Calu3 (cell line): Measurements from ENCODE around the gene IL37. TPM values are rescaled to one million over a fixed set of nuclear protein-coding genes. Genes with fewer than 3 reads are reported as not detected.
"Not testable (repeated sequence)": the region's sequence is repeated elsewhere in the genome, so short reads cannot be mapped to it uniquely, and the experiment has no call there.

Experiments used
- BruUV-seq: library from RNA; stranded (reverse); fragments of 400-500 nt; replicated peaks from 2 replicates; lab custom pipeline; 2021; lab: Mats Ljungman, UMichigan
- CTCF ChIA-PET: fragments of 300-600 bp; sonication (Branson Sonifier 250); formaldehyde crosslinking; loops from one replicate; lab custom pipeline; 2022; ENCODE audit warnings: antibody characterized with exemption; lab: Charles Lee
- DNase-seq: peaks from one replicate; pipeline ENCODE4 v3.0.0; 2022
- H3K27ac Mint-ChIP-seq: one replicate; pipeline ENCODE4 v1.8.0; 2022; ENCODE audit warnings: mixed read lengths; ENCODE audit not compliant: unreplicated experiment
- H3K27me3 Mint-ChIP-seq: one replicate; pipeline ENCODE4 v1.8.0; 2022; ENCODE audit warnings: mixed read lengths; ENCODE audit not compliant: unreplicated experiment
- H3K36me3 Mint-ChIP-seq: one replicate; pipeline ENCODE4 v1.8.0; 2022; ENCODE audit warnings: mild to moderate bottlenecking, moderate library complexity, mixed read lengths; ENCODE audit not compliant: insufficient read depth, unreplicated experiment
- H3K4me1 Mint-ChIP-seq: one replicate; pipeline ENCODE4 v1.8.0; 2022; ENCODE audit warnings: mild to moderate bottlenecking, low read depth, mixed read lengths; ENCODE audit not compliant: unreplicated experiment
- H3K4me3 Mint-ChIP-seq: one replicate; pipeline ENCODE4 v1.8.0; 2022; ENCODE audit warnings: mild to moderate bottlenecking, low read depth, moderate library complexity, mixed read lengths; ENCODE audit not compliant: unreplicated experiment
- H3K9me3 Mint-ChIP-seq: one replicate; pipeline ENCODE4 v1.8.0; 2022; ENCODE audit warnings: low read depth, mixed read lengths; ENCODE audit not compliant: unreplicated experiment
- CTCF ChIP-seq: fragments of 200-600 bp; IDR thresholded peaks from one replicate; pipeline ENCODE4 v1.8.0; 2022; ENCODE audit warnings: antibody characterized with exemption; ENCODE audit not compliant: unreplicated experiment
- intact Hi-C: fragments of 100-400 bp; cut with micrococcal nuclease; formaldehyde crosslinking; loops from one replicate; pipeline ENCODE4 v1.10.0; 2022; ENCODE audit not compliant: unreplicated experiment
- total RNA-seq: library from RNA; stranded (reverse); gene quantifications from 2 replicates; pipeline ENCODE4 v1.2.3, GENCODE V29; 2022

Gene IL37
- total RNA-seq, 1 experiment from 2014 or later, result 2.0 TPM

DNA sequence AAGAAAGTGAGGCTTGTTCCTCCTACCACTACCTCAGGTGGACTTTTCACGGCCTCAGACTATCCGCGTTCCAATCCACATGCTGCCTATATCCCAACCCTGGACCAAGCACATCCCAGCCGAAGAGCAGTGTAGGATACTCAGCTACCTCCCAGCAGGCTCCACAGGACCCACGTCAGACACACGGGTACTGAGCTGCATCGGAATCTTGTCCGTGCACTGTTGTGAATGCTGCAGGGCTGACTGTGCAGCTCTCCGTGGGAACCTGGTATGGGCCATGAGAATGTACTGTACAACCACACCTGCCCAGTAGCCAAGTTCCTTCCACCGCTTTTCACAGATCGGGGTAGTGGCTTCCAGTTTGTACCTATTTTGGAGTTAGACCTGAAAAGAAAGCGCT is 22.3 kb downstream of the IL37 start:
- intact Hi-C loops, result no loop called here
- DNase-seq, result no peak
- no peak overlapping the region for H3K27ac Mint-ChIP-seq
- CTCF ChIA-PET, result no interaction called here
- peaks cover 32% of the 10 kb centered on the region for H3K4me1 Mint-ChIP-seq
- BruUV-seq, result no TSS peak
- peaks cover 12% of the 10 kb centered on the region for H3K36me3 Mint-ChIP-seq
- no peaks in the 10 kb centered on the region for H3K27me3 Mint-ChIP-seq
- no peaks in the 10 kb centered on the region for H3K9me3 Mint-ChIP-seq
- no peak overlapping the region for H3K4me3 Mint-ChIP-seq
- no peak for TF ChIP-seq CTCF

GRCh38 chr2:112934117-112934516 is 23.2 kb downstream of the IL37 start:
- H3K27me3 Mint-ChIP-seq, DNase-seq, BruUV-seq, H3K27ac Mint-ChIP-seq, H3K9me3 Mint-ChIP-seq, H3K4me3 Mint-ChIP-seq, intact Hi-C loops, CTCF ChIA-PET: not testable (repeated sequence)
- Mint-ChIP-seq H3K4me1 (peaks cover 41% of the 10 kb centered on the region), H3K36me3 (peaks cover 20% of the 10 kb centered on the region)

DNA sequence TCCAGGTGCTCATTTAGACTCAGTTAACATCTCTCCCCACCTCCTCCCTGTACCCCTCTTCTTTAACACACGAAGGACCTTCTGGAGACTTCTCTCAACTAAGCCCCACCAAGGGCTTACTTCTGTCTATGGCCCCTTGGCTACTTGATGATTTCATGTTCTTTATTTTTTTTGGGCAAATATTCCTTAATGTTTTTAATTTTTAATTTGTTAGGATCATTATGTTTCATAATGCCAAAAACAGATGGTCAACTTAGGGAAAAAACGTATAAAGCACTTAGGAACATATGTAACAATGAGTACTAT is 25.9 kb downstream of the IL37 start:
- CTCF ChIA-PET, result interaction anchor here (0.7 to 1.4 kb wide), 3 partner anchors 22 to 211 kb away, joined by 3 to 5 read pairs (median 3); no protein-coding TSS in a partner anchor
- TF ChIP-seq CTCF, result no peak
- Mint-ChIP-seq H3K27me3 (no peaks in the 10 kb centered on the region), H3K4me3 (no peak overlapping the region), H3K27ac (peak overlapping the region; percentile 80), H3K4me1 (peaks cover 62% of the 10 kb centered on the region), H3K9me3 (no peaks in the 10 kb centered on the region), H3K36me3 (peaks cover 23% of the 10 kb centered on the region)
- BruUV-seq, result no TSS peak
- intact Hi-C loops, result no loop called here
- no peak for DNase-seq

- peak; percentile 75 for DNase-seq
- BruUV-seq, result no TSS peak
- intact Hi-C loops, result no loop called here
- H3K27me3 Mint-ChIP-seq, result no peaks in the 10 kb centered on the region
- H3K27ac Mint-ChIP-seq, result peak overlapping the region; percentile 69
- H3K36me3 Mint-ChIP-seq, result peaks cover 23% of the 10 kb centered on the region
- peaks cover 75% of the 10 kb centered on the region for H3K4me1 Mint-ChIP-seq
- CTCF ChIA-PET, result no interaction called here
- H3K4me3 Mint-ChIP-seq, result peak overlapping the region; percentile 19
- no peak for TF ChIP-seq CTCF
- no peaks in the 10 kb centered on the region for H3K9me3 Mint-ChIP-seq
Measured at GRCh38 chr2:112938904-112939303, 27.9 kb downstream of the IL37 start.

- no TSS peak for BruUV-seq
- intact Hi-C loops, result no loop called here
- Mint-ChIP-seq H3K4me3 (peak overlapping the region; percentile 19), H3K27me3 (no peaks in the 10 kb centered on the region), H3K4me1 (peaks cover 75% of the 10 kb centered on the region), H3K27ac (peak overlapping the region; percentile 69), H3K9me3 (no peaks in the 10 kb centered on the region), H3K36me3 (peaks cover 23% of the 10 kb centered on the region)
- DNase-seq, result no peak
- no peak for TF ChIP-seq CTCF
- CTCF ChIA-PET, result no interaction called here
Measured at GRCh38 chr2:112939425-112939824, 28.5 kb downstream of the IL37 start.
